ENCODE results near the gene ESYT1.

Gene ESYT1

GRCh38 chr12:56097738-56098137 is 30.3 kb upstream of the ESYT1 start:
- TF ChIP-seq ZNF274 (IDR thresholded peaks at IDR 0.05; ENCODE audit: low read depth, low read length), result no peak
- H3K4me3 ChIP-seq (ENCODE audit: low read length), result no peak overlapping the region

GRCh38 chr12:56098592-56098991 is 29.5 kb upstream of the ESYT1 start:
- TF ChIP-seq ZNF274 (IDR thresholded peaks at IDR 0.05; ENCODE audit: low read depth, low read length), result no peak
- H3K4me3 ChIP-seq (ENCODE audit: low read length), result no peak overlapping the region

GRCh38 chr12:56099787-56100186 is 28.3 kb upstream of the ESYT1 start:
- no peak overlapping the region for H3K4me3 ChIP-seq (ENCODE audit: low read length)
- no peak for TF ChIP-seq ZNF274 (IDR thresholded peaks at IDR 0.05; ENCODE audit: low read depth, low read length)

GRCh38 chr12:56101045-56101444 is 27.0 kb upstream of the ESYT1 start:
- no peak for TF ChIP-seq ZNF274 (IDR thresholded peaks at IDR 0.05; ENCODE audit: low read depth, low read length)
- no peak overlapping the region for H3K4me3 ChIP-seq (ENCODE audit: low read length)

GRCh38 chr12:56102683-56103065 is 25.4 kb upstream of the ESYT1 start:
- TF ChIP-seq ZNF274 (IDR thresholded peaks at IDR 0.05; ENCODE audit: low read depth, low read length), result no peak
- H3K4me3 ChIP-seq (ENCODE audit: low read length), result no peak overlapping the region

- no peak overlapping the region; the same call in 1 of the 2 replicates for H3K4me3 ChIP-seq (ENCODE audit: low read length)
- no peak for TF ChIP-seq ZNF274 (IDR thresholded peaks at IDR 0.05; ENCODE audit: low read depth, low read length)
Observed at GRCh38 chr12:56103066-56103711, 24.9 kb upstream of the ESYT1 start.

- peak overlapping the region; percentile 73 for H3K4me3 ChIP-seq (ENCODE audit: low read length)
- no peak for TF ChIP-seq ZNF274 (IDR thresholded peaks at IDR 0.05; ENCODE audit: low read depth, low read length)
Observed at GRCh38 chr12:56103823-56104108, 24.3 kb upstream of the ESYT1 start.

GRCh38 chr12:56104109-56104814 is 23.8 kb upstream of the ESYT1 start, which contains the start of gene PA2G4:
PA2G4 (plus strand) TSS chr12:56104559; CDS start chr12:56104738, 179 bp downstream.
- no peak for TF ChIP-seq ZNF274 (IDR thresholded peaks at IDR 0.05; ENCODE audit: low read depth, low read length)
- peak within 1 kb of the TSS; percentile 81 for H3K4me3 ChIP-seq (ENCODE audit: low read length)

- no peak for TF ChIP-seq ZNF274 (IDR thresholded peaks at IDR 0.05; ENCODE audit: low read depth, low read length)
- H3K4me3 ChIP-seq (ENCODE audit: low read length), result peak overlapping the region; percentile 81
Observed at GRCh38 chr12:56104815-56105608, 23.1 kb upstream of the ESYT1 start.

GRCh38 chr12:56105609-56105902 is 22.5 kb upstream of the ESYT1 start:
- no peak for TF ChIP-seq ZNF274 (IDR thresholded peaks at IDR 0.05; ENCODE audit: low read depth, low read length)
- peak overlapping the region; percentile 81 for H3K4me3 ChIP-seq (ENCODE audit: low read length)

GRCh38 chr12:56107242-56107641 is 20.8 kb upstream of the ESYT1 start:
- H3K4me3 ChIP-seq (ENCODE audit: low read length), result no peak overlapping the region
- no peak for TF ChIP-seq ZNF274 (IDR thresholded peaks at IDR 0.05; ENCODE audit: low read depth, low read length)

- no peak overlapping the region for H3K4me3 ChIP-seq (ENCODE audit: low read length)
- TF ChIP-seq ZNF274 (IDR thresholded peaks at IDR 0.05; ENCODE audit: low read depth, low read length), result no peak
Observed at GRCh38 chr12:56110571-56110970, 17.5 kb upstream of the ESYT1 start.

GRCh38 chr12:56114084-56114483 is 14.0 kb upstream of the ESYT1 start:
- no peak for TF ChIP-seq ZNF274 (IDR thresholded peaks at IDR 0.05; ENCODE audit: low read depth, low read length)
- H3K4me3 ChIP-seq (ENCODE audit: low read length), result no peak overlapping the region

GRCh38 chr12:56115329-56115728 is 12.7 kb upstream of the ESYT1 start:
- no peak for TF ChIP-seq ZNF274 (IDR thresholded peaks at IDR 0.05; ENCODE audit: low read depth, low read length)
- H3K4me3 ChIP-seq (ENCODE audit: low read length), result peak overlapping the region; percentile 95
